Endometrial microvascular endothelial cells (primary cell): ENCODE measurements around the gene NAV2. TPM values are rescaled to one million over a fixed set of nuclear protein-coding genes. Genes with fewer than 3 reads are reported as not detected.

Source experiments
- in situ Hi-C: cut with HindIII; loops from 2 replicates; pipeline ENCODE4 v1.10.0; 2017; ENCODE audit warnings: low sequenced_read_pairs, low pct_unique_long_range_greater_than_20kb; ENCODE audit errors: inconsistent ontology term
- total RNA-seq: library from RNA; depleted of rRNA; stranded (reverse); fragments of >200 nt; gene quantifications from one replicate; pipeline ENCODE4 v1.2.3, GENCODE V29; 2015; ENCODE audit errors: inconsistent ontology term

The NAV2 gene
- total RNA-seq, 1 donor from 2014 or later: 27.0 TPM

DNA sequence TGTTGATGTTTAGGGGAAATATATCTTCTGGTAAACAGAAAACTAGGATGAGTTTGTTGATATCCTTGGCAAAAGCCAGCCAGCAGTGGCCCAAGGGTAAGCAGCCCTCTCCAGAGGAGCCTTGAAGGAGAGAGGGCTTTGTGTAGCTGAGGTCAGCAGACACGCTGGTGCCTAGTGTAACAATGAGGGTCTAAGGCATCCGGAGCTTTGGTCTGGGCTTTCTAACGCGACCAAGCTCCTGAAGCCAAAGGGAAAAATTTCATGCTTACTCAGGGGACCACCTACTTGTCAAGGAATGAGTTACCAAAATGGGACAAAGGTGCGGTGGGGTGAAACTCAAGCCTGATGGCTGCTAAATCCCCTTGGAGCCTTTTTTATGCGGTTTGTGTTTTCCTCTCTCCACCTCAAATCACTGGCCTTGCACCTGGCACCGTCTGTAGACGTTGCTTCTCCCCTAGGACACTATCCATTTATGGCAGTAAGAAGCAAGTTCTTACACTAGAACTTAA lies 312.7 kb downstream of the NAV2 start:
- in situ Hi-C loops: no loop called here

- in situ Hi-C loops: no loop called here
These were observed 314.3 kb downstream of the NAV2 start for GRCh38 chr11:20026629-20027555.

- in situ Hi-C loops: no loop called here
These were observed 314.9 kb downstream of the NAV2 start for GRCh38 chr11:20027556-20028013.

- in situ Hi-C loops: no loop called here
These were observed 316.6 kb downstream of the NAV2 start for GRCh38 chr11:20029193-20029592.

DNA sequence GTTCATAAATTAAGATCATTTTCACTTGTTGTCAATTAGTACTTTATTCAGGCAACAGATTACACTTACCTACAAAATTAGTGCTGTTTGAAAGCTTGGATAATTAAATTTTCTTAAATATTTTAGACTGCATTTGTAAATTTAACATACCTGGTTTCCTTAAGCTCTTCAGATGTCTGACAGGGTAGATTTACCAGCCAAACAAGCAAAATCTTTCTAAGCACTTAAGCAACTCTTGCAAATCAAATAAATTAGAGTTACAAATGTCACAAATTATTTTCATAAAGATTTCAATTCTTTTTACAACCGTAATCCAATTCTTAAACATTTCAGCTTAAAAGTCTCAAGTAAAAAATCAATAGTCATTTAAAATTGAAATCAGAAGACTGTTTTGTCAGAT lies 317.8 kb downstream of the NAV2 start:
- in situ Hi-C loops: no loop called here

DNA sequence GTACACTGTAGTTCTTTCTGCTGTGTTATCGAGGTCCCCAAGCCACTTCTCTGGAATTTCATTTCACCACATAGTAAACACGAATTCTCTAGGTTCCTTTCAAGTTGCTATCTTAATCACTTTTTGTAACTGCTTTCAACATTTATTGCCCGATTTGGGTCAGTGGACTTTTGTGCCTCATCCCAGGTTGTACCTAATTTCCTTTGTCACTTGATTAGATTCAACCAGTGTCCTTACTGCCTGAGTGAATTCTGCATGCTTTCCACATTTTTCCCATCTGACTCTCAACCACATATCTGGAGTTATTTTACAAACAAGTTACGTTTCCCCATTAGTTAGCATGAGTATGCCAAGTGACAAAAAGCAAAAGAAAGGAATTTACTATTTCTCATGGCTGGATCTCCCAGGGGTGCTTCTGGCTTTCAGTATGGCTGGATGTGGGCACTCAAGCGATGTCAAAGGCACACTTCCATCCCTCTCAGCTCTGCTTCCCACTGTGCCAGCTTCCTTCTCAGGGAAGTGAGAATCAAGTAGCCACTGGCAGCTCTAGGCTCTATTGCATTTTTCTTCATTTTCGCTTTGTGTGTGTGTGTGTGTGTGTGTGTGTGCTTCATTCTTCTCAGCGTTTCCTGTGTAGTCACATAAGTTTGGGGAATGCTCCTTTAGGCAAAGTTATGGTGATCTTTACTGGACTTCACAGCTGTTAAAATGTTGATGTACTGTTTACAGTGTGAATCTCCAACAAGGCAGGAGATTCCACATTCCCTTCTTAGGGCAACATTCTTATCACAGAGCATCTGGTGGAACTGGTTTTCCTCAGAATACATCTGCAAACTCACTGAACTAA lies 318.7 kb downstream of the NAV2 start:
- in situ Hi-C loops: no loop called here

DNA sequence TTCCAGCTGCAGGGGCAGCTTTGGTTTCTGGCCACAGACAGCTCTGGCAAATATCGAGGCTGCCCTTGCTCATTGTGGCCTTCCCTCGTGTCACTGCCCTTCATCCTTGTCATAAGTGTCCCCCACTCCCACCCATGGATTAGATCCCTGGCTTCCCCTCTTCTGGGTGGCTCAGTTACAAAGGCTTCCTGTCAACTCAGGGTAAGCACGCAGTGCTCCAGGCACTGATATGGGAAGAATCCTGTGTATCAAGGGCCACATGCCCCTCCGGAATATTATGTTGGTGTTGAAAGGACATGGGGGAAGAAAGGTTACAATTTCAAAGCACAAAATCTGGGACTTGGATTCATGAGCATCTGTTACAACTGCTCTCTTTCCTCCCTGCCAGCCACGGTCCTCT lies 319.5 kb downstream of the NAV2 start:
- in situ Hi-C loops: no loop called here

DNA sequence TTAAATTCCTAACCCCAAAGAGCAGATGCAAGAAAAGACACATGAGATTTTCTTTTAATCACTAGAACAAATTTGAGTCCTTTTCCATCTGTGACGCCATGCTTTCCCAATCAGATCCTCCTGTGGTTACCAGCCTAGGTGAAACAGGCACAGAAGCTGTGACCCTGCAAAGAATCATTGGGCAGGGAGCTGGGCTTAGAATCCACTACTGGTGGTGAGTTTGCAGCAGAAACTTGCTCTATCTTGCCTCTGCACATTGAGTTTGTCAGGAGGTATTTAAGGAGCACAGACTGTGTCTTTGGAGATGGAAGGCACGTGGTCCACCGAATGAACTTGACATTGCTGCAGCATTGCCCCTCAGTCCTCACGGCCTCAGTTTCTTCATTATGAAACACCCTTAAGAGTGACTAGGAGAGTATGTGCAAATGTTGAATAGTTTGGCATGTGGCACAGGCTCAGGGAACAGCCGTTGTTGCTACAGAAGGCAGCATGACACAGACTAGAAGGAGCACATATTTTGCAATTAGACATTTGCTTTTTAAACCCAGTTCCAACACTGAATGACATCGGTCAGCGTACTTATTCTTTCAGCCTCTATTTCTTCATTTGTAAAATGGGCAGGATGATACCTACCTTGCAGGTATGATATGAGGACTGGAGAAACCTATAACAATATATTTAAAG lies 320.1 kb downstream of the NAV2 start:
- in situ Hi-C loops: no loop called here

- in situ Hi-C loops: no loop called here
These were observed 321.2 kb downstream of the NAV2 start for GRCh38 chr11:20033806-20034205.

- in situ Hi-C loops: no loop called here
These were observed 322.3 kb downstream of the NAV2 start for GRCh38 chr11:20034941-20035340.

GRCh38 chr11:20035375-20035700 lies 322.7 kb downstream of the NAV2 start:
- in situ Hi-C loops: no loop called here

DNA sequence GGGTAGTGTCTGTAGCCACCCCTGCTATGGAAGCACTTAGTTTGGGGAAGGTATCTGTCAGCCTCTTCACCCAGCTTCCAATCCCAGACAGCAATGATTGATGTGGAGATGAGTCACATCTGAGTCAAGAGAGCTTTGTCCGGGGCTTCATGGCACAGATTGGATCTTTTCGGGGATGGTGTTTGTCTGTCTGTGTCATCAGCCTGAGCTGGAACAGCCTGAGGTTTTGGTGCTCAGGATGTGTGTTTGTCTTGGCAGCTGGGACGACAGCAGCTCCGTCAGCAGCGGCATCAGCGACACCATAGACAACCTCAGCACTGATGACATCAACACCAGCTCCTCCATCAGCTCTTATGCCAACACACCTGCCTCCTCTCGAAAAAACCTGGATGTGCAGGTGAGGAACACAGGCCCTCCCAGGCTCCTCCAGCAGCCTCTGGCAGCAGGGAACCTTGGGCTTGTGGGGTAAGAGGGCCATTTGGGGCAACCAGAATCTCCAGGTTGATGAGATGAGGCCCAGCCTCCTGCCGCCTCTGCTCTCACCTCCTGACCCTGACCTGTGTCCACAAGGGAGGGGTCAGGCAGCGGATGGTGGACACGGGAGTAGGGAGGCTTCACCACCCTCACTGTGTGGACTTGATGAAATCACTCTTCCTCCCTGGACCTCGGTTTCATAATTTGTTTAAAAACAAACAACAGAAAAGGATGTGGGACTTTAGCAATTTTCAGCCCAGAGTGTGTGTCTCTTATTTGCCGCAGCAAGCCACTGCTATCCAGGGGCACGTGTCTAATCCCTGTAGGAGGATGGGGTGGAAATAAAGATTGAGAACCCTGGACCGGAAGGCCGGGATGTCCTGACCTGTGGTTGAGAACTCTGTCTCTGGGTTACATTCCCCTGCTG lies 323.3 kb downstream of the NAV2 start:
- in situ Hi-C loops: no loop called here

GRCh38 chr11:20036626-20037335 lies 324.1 kb downstream of the NAV2 start:
- in situ Hi-C loops: no loop called here

GRCh38 chr11:20037396-20038153 lies 324.9 kb downstream of the NAV2 start:
- in situ Hi-C loops: no loop called here

DNA sequence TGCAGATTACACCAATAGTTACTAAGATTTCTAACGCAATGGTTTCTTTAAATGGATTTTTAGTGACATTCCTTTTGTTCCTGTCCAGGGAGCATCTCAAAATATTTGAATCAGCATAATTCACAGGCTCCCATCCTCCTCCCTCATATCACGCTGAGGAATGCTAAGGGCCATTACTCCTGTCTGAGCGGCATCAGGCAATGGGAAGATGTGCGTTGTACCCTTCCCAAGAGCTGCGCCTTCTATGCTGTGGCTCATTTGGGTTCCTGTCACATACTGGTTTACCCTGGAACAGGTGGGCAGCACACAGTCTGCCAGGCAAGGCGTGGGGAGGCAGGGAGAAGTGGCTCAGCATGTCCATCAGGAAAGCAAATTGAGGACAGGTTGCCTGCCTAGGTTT lies 325.8 kb downstream of the NAV2 start:
- in situ Hi-C loops: no loop called here

- in situ Hi-C loops: no loop called here
These were observed 326.3 kb downstream of the NAV2 start for GRCh38 chr11:20038972-20039371.

GRCh38 chr11:20041499-20041898 lies 328.9 kb downstream of the NAV2 start:
- in situ Hi-C loops: no loop called here
